Smooth muscle cell (in vitro differentiated cells): ENCODE results near the gene TICRR. TPM values are rescaled to one million over a fixed set of nuclear protein-coding genes. Genes with fewer than 3 reads are reported as not detected.

Experiments
- DNase-seq: peaks from one replicate; lab custom pipeline; 2025; ENCODE audit not compliant: unreplicated experiment; lab: John Stamatoyannopoulos, UW
- H2AFZ ChIP-seq: fragments of 200-600 bp; sonication (generic); 2 replicates; pipeline ENCODE4 v1.6.0; 2016; ENCODE audit warnings: antibody characterized with exemption, low read depth, mild to moderate bottlenecking
- H3F3A ChIP-seq: fragments of 200-600 bp; sonication (generic); 2 replicates; pipeline ENCODE4 v1.6.0; 2017; ENCODE audit warnings: antibody characterized with exemption, low read depth
- H3K27ac ChIP-seq: fragments of 200-600 bp; sonication (generic); 2 replicates; pipeline ENCODE4 v1.5.1; 2016; ENCODE audit warnings: low read depth, mild to moderate bottlenecking
- H3K27me3 ChIP-seq: fragments of 200-600 bp; sonication (generic); 2 replicates; pipeline ENCODE4 v1.6.1; 2016; ENCODE audit warnings: low read depth, mild to moderate bottlenecking
- H3K36me3 ChIP-seq: fragments of 200-600 bp; sonication (generic); 2 replicates; pipeline ENCODE4 v1.5.1; 2016; ENCODE audit warnings: low read depth
- H3K4me1 ChIP-seq: fragments of 200-600 bp; sonication (generic); 2 replicates; pipeline ENCODE4 v1.5.1; 2016; ENCODE audit warnings: low read depth
- H3K4me2 ChIP-seq: fragments of 200-600 bp; sonication (generic); 2 replicates; pipeline ENCODE4 v1.6.0; 2016; ENCODE audit warnings: mild to moderate bottlenecking
- H3K4me3 ChIP-seq: fragments of 200-600 bp; sonication (generic); 2 replicates; pipeline ENCODE4 v1.5.1; 2016; ENCODE audit warnings: mild to moderate bottlenecking
- H3K79me2 ChIP-seq: fragments of 200-600 bp; sonication (generic); 2 replicates; pipeline ENCODE4 v1.6.0; 2016; ENCODE audit warnings: low read depth, mild to moderate bottlenecking
- H3K9ac ChIP-seq: fragments of 200-600 bp; sonication (generic); 2 replicates; pipeline ENCODE4 v1.6.0; 2016; ENCODE audit warnings: low read depth
- H3K9me3 ChIP-seq: fragments of 200-600 bp; sonication (generic); replicated peaks from 2 replicates; pipeline ENCODE4 v1.5.1; 2016; ENCODE audit warnings: low read depth
- H4K20me1 ChIP-seq: fragments of 200-600 bp; sonication (generic); 2 replicates; pipeline ENCODE4 v1.6.0; 2016; ENCODE audit warnings: low read depth
- CTCF ChIP-seq: fragments of 200-600 bp; sonication (generic); IDR thresholded peaks from 2 replicates; pipeline ENCODE4 v1.5.1; 2017; ENCODE audit warnings: borderline replicate concordance, mild to moderate bottlenecking, antibody characterized with exemption; ENCODE audit not compliant: insufficient read depth, poor library complexity, severe bottlenecking
- WGBS: methylation state at CpG from one replicate; pipeline ENCODE4 v1.1.7; 2016; ENCODE audit warnings: low lambda C conversion rate; 5-methylcytosine and 5-hydroxymethylcytosine counted together
- polyA plus RNA-seq: library from polyadenylated mRNA; unstranded; fragments of >200 nt; fragmentation: Nextera tagmentation; extraction: Ambion mirVana; gene quantifications from 2 replicates; pipeline ENCODE4 v1.2.1, GENCODE V29; 2016
- total RNA-seq: library from RNA; depleted of rRNA; stranded (reverse); fragments of >200 nt; gene quantifications from 2 replicates; pipeline ENCODE4 v1.2.3, GENCODE V29; 2014

TICRR gene
- total and polyA plus RNA-seq, 2 experiments from 2014 or later: 1.3 to 2.6 TPM

GRCh38 chr15:89645680-89646079 is 70.4 kb downstream of the TICRR start:
- no peak overlapping the region for H3K9ac ChIP-seq
- no peaks in the 10 kb centered on the region for H3K9me3 ChIP-seq
- H3K4me2 ChIP-seq: no peak overlapping the region
- DNase-seq: no peak
- H4K20me1 ChIP-seq: no peaks in the 10 kb centered on the region
- no peak overlapping the region for H3K27ac ChIP-seq
- 99% methylated on average over 5 of the region's 8 CpGs for WGBS
- H3K36me3 ChIP-seq: no peaks in the 10 kb centered on the region
- H3K27me3 ChIP-seq: no peaks in the 10 kb centered on the region
- no peaks in the 10 kb centered on the region for H3F3A ChIP-seq
- no peak for TF ChIP-seq CTCF
- H2AFZ ChIP-seq: no peak overlapping the region
- H3K79me2 ChIP-seq: no peaks in the 10 kb centered on the region
- no peak overlapping the region for H3K4me3 ChIP-seq
- H3K4me1 ChIP-seq: no peaks in the 10 kb centered on the region

- 97% methylated on average over 16 of the region's 22 CpGs for WGBS
- Histone ChIP-seq H3K4me2 (no peak overlapping the region), H3K9me3 (no peaks in the 10 kb centered on the region), H3K4me3 (no peak overlapping the region), H3K27me3 (no peaks in the 10 kb centered on the region), H2AFZ (no peak overlapping the region), H3K36me3 (no peaks in the 10 kb centered on the region), H3K79me2 (no peaks in the 10 kb centered on the region), H3F3A (no peaks in the 10 kb centered on the region), H3K27ac (no peak overlapping the region), H3K4me1 (no peaks in the 10 kb centered on the region), H3K9ac (no peak overlapping the region), H4K20me1 (no peaks in the 10 kb centered on the region)
- DNase-seq: no peak
- no peak for TF ChIP-seq CTCF
These were observed 71.3 kb downstream of the TICRR start for GRCh38 chr15:89646416-89647141.

- no peaks in the 10 kb centered on the region for H3K79me2 ChIP-seq
- no peak overlapping the region for H3K4me3 ChIP-seq
- 68% methylated on average over 19 of the region's 25 CpGs for WGBS
- peak; percentile 84 for TF ChIP-seq CTCF
- H4K20me1 ChIP-seq: no peaks in the 10 kb centered on the region
- no peaks in the 10 kb centered on the region for H3F3A ChIP-seq
- H3K9me3 ChIP-seq: no peaks in the 10 kb centered on the region
- H3K4me1 ChIP-seq: no peaks in the 10 kb centered on the region
- H3K4me2 ChIP-seq: no peak overlapping the region
- DNase-seq: peak; percentile 50
- no peak overlapping the region for H3K9ac ChIP-seq
- no peaks in the 10 kb centered on the region for H3K27me3 ChIP-seq
- no peaks in the 10 kb centered on the region for H3K36me3 ChIP-seq
- H2AFZ ChIP-seq: no peak overlapping the region
- H3K27ac ChIP-seq: no peak overlapping the region
These were observed 72.1 kb downstream of the TICRR start for GRCh38 chr15:89647191-89647851.
